ENCODE results near the gene DERL2.

DERL2 gene

DNA sequence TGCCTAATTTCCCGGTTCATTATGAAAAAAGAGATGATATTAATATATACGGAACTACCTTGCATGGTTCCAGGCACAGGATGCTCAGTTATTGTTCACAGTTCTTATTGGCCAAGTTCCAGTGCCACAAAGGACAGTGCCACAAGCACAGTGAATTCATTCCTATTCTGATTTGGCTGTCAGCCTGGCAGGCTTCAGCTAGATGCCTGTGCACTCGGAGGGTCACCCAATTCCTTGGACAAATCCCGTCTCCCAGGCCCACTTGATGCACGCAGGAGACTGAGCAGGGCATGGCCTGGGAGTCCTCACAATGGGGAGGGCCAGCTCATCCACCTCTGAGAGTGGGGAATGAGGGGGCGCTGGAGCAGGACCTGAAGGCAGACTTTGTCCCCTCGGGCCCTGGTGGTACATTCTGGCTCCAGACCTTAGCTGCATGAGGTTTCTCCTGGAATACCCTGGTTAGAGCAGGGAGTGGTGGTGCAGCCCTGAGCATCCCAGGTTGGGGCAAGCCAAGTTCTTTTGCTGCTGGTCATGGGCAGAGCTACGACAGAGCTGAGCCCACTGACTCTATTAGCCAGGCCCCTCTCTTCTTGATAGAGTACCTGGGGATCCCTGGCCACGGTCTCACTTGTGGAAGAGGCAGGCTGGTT, 41.7 kb upstream of the DERL2 start:
- TF ChIP-seq, protein P1, sequence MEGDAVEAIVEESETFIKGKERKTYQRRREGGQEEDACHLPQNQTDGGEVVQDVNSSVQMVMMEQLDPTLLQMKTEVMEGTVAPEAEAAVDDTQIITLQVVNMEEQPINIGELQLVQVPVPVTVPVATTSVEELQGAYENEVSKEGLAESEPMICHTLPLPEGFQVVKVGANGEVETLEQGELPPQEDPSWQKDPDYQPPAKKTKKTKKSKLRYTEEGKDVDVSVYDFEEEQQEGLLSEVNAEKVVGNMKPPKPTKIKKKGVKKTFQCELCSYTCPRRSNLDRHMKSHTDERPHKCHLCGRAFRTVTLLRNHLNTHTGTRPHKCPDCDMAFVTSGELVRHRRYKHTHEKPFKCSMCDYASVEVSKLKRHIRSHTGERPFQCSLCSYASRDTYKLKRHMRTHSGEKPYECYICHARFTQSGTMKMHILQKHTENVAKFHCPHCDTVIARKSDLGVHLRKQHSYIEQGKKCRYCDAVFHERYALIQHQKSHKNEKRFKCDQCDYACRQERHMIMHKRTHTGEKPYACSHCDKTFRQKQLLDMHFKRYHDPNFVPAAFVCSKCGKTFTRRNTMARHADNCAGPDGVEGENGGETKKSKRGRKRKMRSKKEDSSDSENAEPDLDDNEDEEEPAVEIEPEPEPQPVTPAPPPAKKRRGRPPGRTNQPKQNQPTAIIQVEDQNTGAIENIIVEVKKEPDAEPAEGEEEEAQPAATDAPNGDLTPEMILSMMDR (IDR thresholded peaks at IDR 0.05; ENCODE audit: low read depth, low read length) = no peak
- DNase-seq (ENCODE audit: low read depth in 2 of 2) = no peak
- H3K4me3 ChIP-seq (replicated peaks in 1 of 2; ENCODE audit: low read depth in 2 of 2, low read length in 2 of 2) = no peak overlapping the region

DNA sequence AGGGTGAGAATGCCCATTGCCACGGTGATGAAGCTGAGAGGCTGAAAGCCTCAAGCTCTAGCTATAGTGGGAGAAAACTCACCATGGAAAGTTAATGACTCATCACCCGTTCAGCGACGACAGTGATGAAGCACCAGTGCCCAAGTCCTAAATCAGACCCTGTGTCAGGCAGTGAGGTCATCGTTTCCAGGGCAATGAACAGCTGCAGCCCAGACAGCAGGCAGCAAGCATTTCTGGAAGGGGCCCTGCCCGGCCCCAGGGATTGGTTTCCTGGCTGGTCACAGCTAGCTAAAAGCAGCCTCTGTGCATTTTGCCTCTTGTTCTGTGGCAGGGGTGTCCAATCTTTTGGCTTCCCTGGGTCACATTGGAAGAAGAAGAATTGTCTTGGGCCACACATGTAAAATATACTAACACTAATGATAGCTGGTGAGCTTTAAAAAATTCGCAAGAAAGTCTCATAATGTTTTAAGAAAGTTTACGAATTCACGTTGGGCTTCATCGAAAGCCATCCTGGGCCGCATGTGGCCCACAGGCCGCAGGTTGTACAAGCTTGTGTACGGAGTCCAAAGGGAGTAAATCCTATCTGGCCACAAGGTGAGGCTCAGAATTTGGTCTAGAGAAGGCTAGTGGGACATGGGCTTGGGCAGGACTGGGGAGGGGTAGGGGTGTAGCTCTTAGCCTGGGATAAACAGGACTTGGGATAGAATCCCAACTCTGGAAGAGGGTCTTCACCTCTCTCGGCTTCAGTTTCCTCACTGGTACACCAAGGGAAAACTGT, 41.0 kb upstream of the DERL2 start:
- TF ChIP-seq, protein P1 (IDR thresholded peaks at IDR 0.05; ENCODE audit: low read depth, low read length) = no peak
- DNase-seq (ENCODE audit: low read depth in 2 of 2) = peak; percentile 91 to 97
- H3K4me3 ChIP-seq (replicated peaks in 1 of 2; ENCODE audit: low read depth in 2 of 2, low read length in 2 of 2) = no peak overlapping the region

DNA sequence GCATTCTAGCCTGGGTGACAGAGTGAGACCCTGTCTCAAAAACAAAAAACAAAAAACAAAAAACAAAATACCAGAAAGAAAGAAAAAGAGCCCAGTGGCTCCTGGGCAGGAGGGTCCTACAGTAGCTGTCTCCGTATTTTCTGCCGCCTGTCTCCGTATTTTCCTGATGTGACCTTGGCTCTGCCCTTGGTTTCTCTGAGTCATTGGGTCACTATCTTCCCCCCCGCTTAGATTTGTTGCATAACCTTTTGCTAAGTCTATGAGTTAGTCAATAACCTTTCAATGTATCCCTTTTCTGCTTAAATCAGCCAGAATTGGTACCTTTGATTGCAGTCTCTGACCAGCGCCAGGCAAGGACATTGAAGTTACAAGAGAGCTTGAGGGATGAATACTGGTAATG, 37.3 kb upstream of the DERL2 start:
- no peak for DNase-seq (ENCODE audit: low read depth in 2 of 2)
- H3K4me3 ChIP-seq (replicated peaks in 1 of 2; ENCODE audit: low read depth in 2 of 2, low read length in 2 of 2) = no peak overlapping the region
- TF ChIP-seq, protein P1 (IDR thresholded peaks at IDR 0.05; ENCODE audit: low read depth, low read length) = no peak

DNA sequence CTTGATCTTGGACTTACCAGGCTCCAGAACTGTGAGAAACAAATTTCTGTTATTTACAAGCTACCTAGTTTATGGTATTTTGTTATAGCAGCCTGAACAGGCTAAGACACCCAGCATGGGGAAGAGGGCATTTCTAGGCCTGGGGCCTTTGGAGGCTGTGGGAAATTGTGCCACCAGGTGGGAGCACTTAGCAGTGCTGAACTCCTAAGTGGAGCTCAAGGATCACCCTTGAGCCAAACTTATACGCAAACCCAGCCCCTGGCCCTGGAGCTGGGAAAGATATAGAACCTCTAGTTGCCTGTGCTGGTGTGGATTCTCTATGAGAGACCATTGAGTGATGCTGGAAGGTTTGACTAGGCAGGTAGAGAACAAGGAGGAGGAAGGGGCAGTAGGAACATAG, 36.5 kb upstream of the DERL2 start:
- DNase-seq (ENCODE audit: low read depth in 2 of 2) = no peak
- TF ChIP-seq, protein P1 (IDR thresholded peaks at IDR 0.05; ENCODE audit: low read depth, low read length) = no peak
- no peak overlapping the region for H3K4me3 ChIP-seq (replicated peaks in 1 of 2; ENCODE audit: low read depth in 2 of 2, low read length in 2 of 2)

DNA sequence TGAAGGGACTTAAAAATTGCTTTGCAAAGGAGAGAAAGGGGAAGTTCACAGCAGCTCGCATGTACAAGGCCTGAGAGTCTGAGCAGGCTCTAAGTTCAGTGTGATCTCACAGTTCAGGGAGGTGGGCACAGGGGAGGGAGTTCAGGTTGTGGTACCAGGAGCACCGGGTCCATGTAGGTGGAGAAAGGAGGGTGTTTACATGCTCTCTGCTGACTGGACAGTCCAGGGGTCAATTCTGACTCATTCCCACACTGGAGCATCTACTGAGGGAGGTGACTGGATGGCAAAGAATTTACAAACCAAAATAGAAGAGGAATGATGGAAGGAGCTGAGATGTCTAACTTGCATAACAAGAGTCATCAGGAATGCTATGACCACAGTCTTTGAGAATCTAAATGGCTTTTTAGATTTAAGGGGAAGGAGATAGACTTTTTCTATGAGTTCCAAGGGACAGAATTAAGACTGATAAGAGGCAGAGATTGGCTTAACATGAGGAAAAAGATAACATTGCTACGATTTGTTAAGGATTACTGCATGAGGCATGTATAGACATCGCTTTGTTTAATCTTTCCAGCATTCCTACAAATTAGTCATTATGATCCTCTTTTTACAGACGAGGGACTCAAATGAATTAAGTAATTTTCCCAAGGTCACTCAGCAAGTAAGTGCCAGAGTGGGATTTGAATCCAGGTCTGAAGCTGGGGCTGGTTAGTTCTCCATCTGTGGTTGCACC, 30.2 kb upstream of the DERL2 start:
- H3K4me3 ChIP-seq (replicated peaks in 1 of 2; ENCODE audit: low read depth in 2 of 2, low read length in 2 of 2) = no peak overlapping the region
- DNase-seq (ENCODE audit: low read depth in 2 of 2) = peak; percentile 84 to 98
- TF ChIP-seq, protein P1 (IDR thresholded peaks at IDR 0.05; ENCODE audit: low read depth, low read length) = no peak

DNA sequence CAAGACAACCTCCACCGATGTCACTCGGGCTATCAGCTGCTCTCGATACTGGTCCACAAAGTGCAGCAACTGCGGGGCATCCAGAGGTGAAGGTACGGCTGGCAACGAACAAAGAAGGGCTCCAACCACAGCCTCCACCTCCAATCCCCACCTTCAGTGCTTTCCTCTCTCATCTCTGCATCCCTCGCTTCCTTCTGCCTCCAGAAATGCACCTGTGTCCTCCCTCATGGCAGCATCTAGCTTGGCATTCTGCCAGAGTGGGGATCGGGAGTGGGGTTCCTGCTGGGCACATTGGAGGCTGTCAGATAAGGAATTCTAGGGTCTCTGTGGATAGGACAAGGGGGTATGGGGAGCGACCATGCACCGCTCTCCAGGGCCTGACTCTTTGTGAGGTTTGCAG, 29.0 kb upstream of the DERL2 start:
- no peak for DNase-seq (ENCODE audit: low read depth in 2 of 2)
- TF ChIP-seq, protein P1 (IDR thresholded peaks at IDR 0.05; ENCODE audit: low read depth, low read length) = no peak
- no peak overlapping the region for H3K4me3 ChIP-seq (replicated peaks in 1 of 2; ENCODE audit: low read depth in 2 of 2, low read length in 2 of 2)
